HCT116 (cell line): ENCODE measurements around the gene ZNF691. TPM values are rescaled to one million over a fixed set of nuclear protein-coding genes. Genes with fewer than 3 reads are reported as not detected.

ENCODE experiments used
- ATAC-seq: fragments of 200-7000 bp; cut with Tn5 transposase; 2 replicates; pipeline ENCODE4 v1.9.1; 2020; ENCODE audit warnings: mild to moderate bottlenecking, moderate library complexity
- BruUV-seq: library from RNA; stranded (reverse); fragments of 400-500 nt; replicated peaks from 2 replicates; lab custom pipeline; 2021; lab: Mats Ljungman, UMichigan
- CTCF ChIA-PET: fragments of 300-600 bp; sonication (Branson Sonifier 250); formaldehyde crosslinking; loops from one replicate; lab custom pipeline; 2021; ENCODE audit warnings: antibody characterized with exemption; lab: Charles Lee
- POLR2A ChIA-PET: fragments of 300-600, 350-600 bp; sonication (Branson Sonifier 250); formaldehyde crosslinking; loops from one replicate; lab custom pipeline; 2021; ENCODE audit warnings: antibody characterized with exemption; lab: Charles Lee
- RAD21 ChIA-PET, 2 experiments: fragments of 300-600 bp; sonication (Branson Sonifier 250); formaldehyde crosslinking; loops; one replicate each; lab custom pipeline; 2023; ENCODE audit warnings: low total read pairs in 2 of 2; ENCODE audit not compliant: uncharacterized antibody in 2 of 2, unreplicated experiment in 2 of 2, low non-redundant PET in 1 of 2; lab: Charles Lee
- DNase-seq: peaks from one replicate; pipeline ENCODE4 v3.0.0-alpha.2; 2010; ENCODE audit warnings: low read depth, low spot score
- H2AFZ ChIP-seq: fragments of 200-600 bp; shearing (Covaris generic), sonication (generic); 2 replicates; pipeline ENCODE4 v1.6.1; 2017; ENCODE audit warnings: low read depth, mixed run types, mixed read lengths, antibody characterized with exemption, low read length; ENCODE audit not compliant: poor library complexity, severe bottlenecking
- H3K27ac ChIP-seq: 2 replicates; pipeline ENCODE4 v1.5.1; 2012; ENCODE audit warnings: low read depth, low read length
- H3K27me3 ChIP-seq: fragments of 200-600 bp; sonication (generic); 2 replicates; pipeline ENCODE4 v1.6.1; 2016; ENCODE audit warnings: mixed run types, low read length, mixed read lengths; ENCODE audit not compliant: insufficient read depth
- H3K36me3 ChIP-seq, 2 experiments: fragments of 200-500 bp in 1 of 2; fragments of 200-600 bp in 1 of 2; sonication (Bioruptor generic) in 1 of 2; sonication (generic) in 1 of 2; 2 replicates each; pipeline versions ENCODE4 v1.5.1 to v1.6.1; 2014 to 2016; ENCODE audit warnings: low read length in 2 of 2, inconsistent platforms in 1 of 2, mixed read lengths in 1 of 2, mixed run types in 1 of 2; ENCODE audit not compliant: insufficient read depth in 2 of 2, control insufficient read depth in 1 of 2
- H3K4me1 ChIP-seq, 2 experiments: fragments of 200-600 bp in 1 of 2; sonication (generic) in 1 of 2; 2 replicates each; pipeline versions ENCODE4 v1.5.1 to v1.6.1; 2012 to 2017; ENCODE audit warnings: low read length in 2 of 2, inconsistent platforms in 1 of 2, mild to moderate bottlenecking in 1 of 2, mixed read lengths in 1 of 2, mixed run types in 1 of 2, moderate library complexity in 1 of 2; ENCODE audit not compliant: insufficient read depth in 2 of 2, control insufficient read depth in 1 of 2
- H3K4me2 ChIP-seq: fragments of 200-600 bp; sonication (generic); 2 replicates; pipeline ENCODE4 v1.6.1; 2017; ENCODE audit warnings: mixed run types, low read length, mixed read lengths
- H3K4me3 ChIP-seq, 2 experiments: fragments of 200-600 bp in 1 of 2; sonication (generic) in 1 of 2; replicated peaks in 1 of 2; 2 replicates each; pipeline ENCODE4 v1.5.1; 2011 to 2016; ENCODE audit warnings: low read length in 2 of 2, control low read depth in 1 of 2, low read depth in 1 of 2, mild to moderate bottlenecking in 1 of 2, mixed read lengths in 1 of 2, mixed run types in 1 of 2
- H3K79me2 ChIP-seq: fragments of 200-600 bp; sonication (generic); 2 replicates; pipeline ENCODE4 v1.6.1; 2017; ENCODE audit warnings: mild to moderate bottlenecking, mixed run types, low read length, moderate library complexity, mixed read lengths; ENCODE audit not compliant: insufficient read depth
- H3K9ac ChIP-seq: fragments of 200-600 bp; sonication (generic); 2 replicates; pipeline ENCODE4 v1.6.1; 2016; ENCODE audit warnings: low read length, mixed read lengths
- H3K9me2 ChIP-seq: fragments of 200-600 bp; sonication (generic), shearing (Covaris generic); 2 replicates; pipeline ENCODE4 v1.6.1; 2017; ENCODE audit warnings: mixed run types, mild to moderate bottlenecking, moderate library complexity; ENCODE audit not compliant: insufficient read depth
- H3K9me3 ChIP-seq, 2 experiments: fragments of 200-500 bp in 1 of 2; fragments of 200-600 bp in 1 of 2; sonication (Bioruptor generic) in 1 of 2; sonication (generic) in 1 of 2; 2 replicates each; pipeline ENCODE4 v1.6.1; 2014 to 2017; ENCODE audit warnings: low read length in 2 of 2, mixed read lengths in 2 of 2, inconsistent platforms in 1 of 2, low read depth in 1 of 2, mild to moderate bottlenecking in 1 of 2, mixed run types in 1 of 2, moderate library complexity in 1 of 2; ENCODE audit not compliant: control insufficient read depth in 1 of 2, insufficient read depth in 1 of 2
- H4K20me1 ChIP-seq: fragments of 200-600 bp; sonication (generic), shearing (Covaris generic); 2 replicates; pipeline ENCODE4 v1.6.1; 2017; ENCODE audit warnings: mixed run types, mild to moderate bottlenecking, moderate library complexity; ENCODE audit not compliant: insufficient read depth
- CBX3 ChIP-seq: IDR thresholded peaks from 2 replicates; pipeline ENCODE4 v1.6.1; 2012; ENCODE audit warnings: low read depth
- JUND ChIP-seq: IDR thresholded peaks from 2 replicates; pipeline ENCODE4 v1.6.1; 2012
- MAX ChIP-seq: IDR thresholded peaks from 2 replicates; pipeline ENCODE4 v1.6.1; 2012
- POLR2A ChIP-seq: IDR thresholded peaks from 2 replicates; pipeline ENCODE4 v1.7.0; 2011; ENCODE audit warnings: borderline replicate concordance; ENCODE audit not compliant: insufficient read depth, insufficient read length; ENCODE audit errors: extremely low read depth
- RAD21 ChIP-seq: IDR thresholded peaks from 2 replicates; pipeline ENCODE4 v1.6.1; 2012; ENCODE audit warnings: low read depth, mild to moderate bottlenecking
- SIN3A ChIP-seq: IDR thresholded peaks from 2 replicates; pipeline ENCODE4 v1.6.1; 2012; ENCODE audit warnings: low read depth
- SRF ChIP-seq: IDR thresholded peaks from 2 replicates; pipeline ENCODE4 v1.6.1; 2012; ENCODE audit warnings: low read depth
- TCF7L2 ChIP-seq: IDR thresholded peaks from 2 replicates; pipeline ENCODE4 v1.7.0; 2011; ENCODE audit warnings: borderline replicate concordance, inconsistent platforms; ENCODE audit not compliant: insufficient read depth, insufficient read length; ENCODE audit errors: extremely low read depth
- ZBTB33 ChIP-seq: IDR thresholded peaks from 2 replicates; pipeline ENCODE4 v1.6.1; 2011; ENCODE audit warnings: mild to moderate bottlenecking, low read length, moderate library complexity; ENCODE audit not compliant: insufficient replicate concordance; ENCODE audit errors: extremely low read depth
- ZFX ChIP-seq: fragments of 450-650 bp; IDR thresholded peaks from 2 replicates; pipeline ENCODE4 v1.6.1; 2017
- intact Hi-C: fragments of 100-400 bp; cut with micrococcal nuclease; formaldehyde crosslinking; loops from 2 replicates; pipeline ENCODE4 v1.10.0; 2022
- total RNA-seq: library from RNA; stranded (reverse); gene quantifications from one replicate; pipeline ENCODE4 v1.2.1, GENCODE V29; 2021; ENCODE audit not compliant: unreplicated experiment

The ZNF691 gene
- total RNA-seq, 1 experiment from 2014 or later = 11.1 TPM

- no peak for ATAC-seq
- ChIA-PET RAD21 (no interaction called here), CTCF (no interaction called here), POLR2A (no interaction called here)
- intact Hi-C loops = no loop called here
- Histone ChIP-seq H2AFZ (no peak overlapping the region), H3K27me3 (no peaks in the 10 kb centered on the region), H3K9me2 (no peaks in the 10 kb centered on the region), H3K4me3 (no peak overlapping the region), H3K4me1 (peaks cover 7 to 16% of the 10 kb centered on the region in 2 experiments; a peak in 3 of 4 replicates), H4K20me1 (no peaks in the 10 kb centered on the region), H3K79me2 (peaks cover 23% of the 10 kb centered on the region), H3K27ac (no peak overlapping the region), H3K9ac (no peak overlapping the region), H3K4me2 (no peak overlapping the region), H3K9me3 (no peaks in the 10 kb centered on the region), H3K36me3 (peaks cover 2 to 5% of the 10 kb centered on the region in 2 experiments; a peak in 2 of 4 replicates)
- TF ChIP-seq POLR2A = no peak
- no peak for TF ChIP-seq ZBTB33
- TF ChIP-seq RAD21 = no peak
- TF ChIP-seq TCF7L2 = no peak
- no peak for TF ChIP-seq MAX
- no peak for TF ChIP-seq SIN3A
- no peak for TF ChIP-seq ZFX
- TF ChIP-seq CBX3 = no peak
- no peak for TF ChIP-seq SRF
- no peak for TF ChIP-seq JUND
- DNase-seq = no peak
- no TSS peak for BruUV-seq
Observed at GRCh38 chr1:42844592-42845140, 1.7 kb upstream of the ZNF691 start.
